Trophoblast cell (in vitro differentiated cells and primary cell): ENCODE measurements around the gene DESI2.

Experiments
- DNase-seq, 2 donors: peaks; one replicate each; pipeline ENCODE4 v3.0.0-alpha.2; 2016
- H2AFZ ChIP-seq: 2 replicates; pipeline ENCODE4 v1.6.1; 2013; ENCODE audit warnings: low read length, moderate library complexity, mild to moderate bottlenecking; ENCODE audit not compliant: insufficient read depth, poor library complexity
- H2AK5ac ChIP-seq: 2 replicates; pipeline ENCODE4 v1.6.1; 2013; ENCODE audit warnings: mild to moderate bottlenecking, low read length
- H2BK120ac ChIP-seq: 2 replicates; pipeline ENCODE4 v1.6.1; 2013; ENCODE audit warnings: low read length, mild to moderate bottlenecking, moderate library complexity; ENCODE audit not compliant: insufficient read depth, poor library complexity
- H2BK12ac ChIP-seq: 2 replicates; pipeline ENCODE4 v1.6.1; 2013; ENCODE audit warnings: mild to moderate bottlenecking, low read length, moderate library complexity
- H2BK5ac ChIP-seq: 2 replicates; pipeline ENCODE4 v1.6.1; 2013; ENCODE audit warnings: low read length, low read depth, moderate library complexity, mild to moderate bottlenecking; ENCODE audit not compliant: poor library complexity
- H3K14ac ChIP-seq: 2 replicates; pipeline ENCODE4 v1.6.1; 2013; ENCODE audit warnings: mild to moderate bottlenecking, low read length
- H3K18ac ChIP-seq: 2 replicates; pipeline ENCODE4 v1.6.1; 2013; ENCODE audit warnings: mild to moderate bottlenecking, low read length
- H3K23ac ChIP-seq: 2 replicates; pipeline ENCODE4 v1.6.1; 2013; ENCODE audit warnings: low read length
- H3K27ac ChIP-seq: 2 replicates; pipeline ENCODE4 v1.5.1; 2013; ENCODE audit warnings: low read depth, mild to moderate bottlenecking, inconsistent platforms, low read length, moderate library complexity
- H3K27me3 ChIP-seq: 2 replicates; pipeline ENCODE4 v1.6.1; 2013; ENCODE audit warnings: inconsistent platforms, mild to moderate bottlenecking, low read length, moderate library complexity; ENCODE audit not compliant: insufficient read depth
- H3K36me3 ChIP-seq, 2 experiments: 1 replicate in 1 of 2; 2 replicates in 1 of 2; pipeline ENCODE4 v1.6.1; 2013; ENCODE audit warnings: low read length in 2 of 2, mild to moderate bottlenecking in 2 of 2, moderate library complexity in 1 of 2; ENCODE audit not compliant: insufficient read depth in 2 of 2, control insufficient read depth in 1 of 2
- H3K4ac ChIP-seq: 2 replicates; pipeline ENCODE4 v1.6.1; 2013; ENCODE audit warnings: low read depth, mild to moderate bottlenecking, low read length, moderate library complexity
- H3K4me1 ChIP-seq, 2 experiments: 1 replicate in 1 of 2; 2 replicates in 1 of 2; pipeline ENCODE4 v1.6.1; 2013; ENCODE audit warnings: low read length in 2 of 2, mild to moderate bottlenecking in 2 of 2, moderate library complexity in 1 of 2; ENCODE audit not compliant: insufficient read depth in 2 of 2, control insufficient read depth in 1 of 2
- H3K4me2 ChIP-seq: 2 replicates; pipeline ENCODE4 v1.6.1; 2013; ENCODE audit warnings: inconsistent platforms, mild to moderate bottlenecking, low read length, moderate library complexity
- H3K4me3 ChIP-seq: 2 replicates; pipeline ENCODE4 v1.5.1; 2013; ENCODE audit warnings: mild to moderate bottlenecking, low read depth, low read length, inconsistent platforms
- H3K79me1 ChIP-seq: one replicate; pipeline ENCODE4 v1.6.1; 2013; ENCODE audit warnings: low read length
- H3K79me2 ChIP-seq: 2 replicates; pipeline ENCODE4 v1.6.1; 2013; ENCODE audit warnings: low read length, mild to moderate bottlenecking; ENCODE audit not compliant: control insufficient read depth, insufficient read depth, poor library complexity
- H3K9ac ChIP-seq: 2 replicates; pipeline ENCODE4 v1.6.1; 2013; ENCODE audit warnings: mild to moderate bottlenecking, low read length
- H3K9me3 ChIP-seq: 2 replicates; pipeline ENCODE4 v1.6.1; 2013; ENCODE audit warnings: low read depth, mild to moderate bottlenecking, control low read depth, inconsistent platforms, low read length; ENCODE audit not compliant: insufficient read depth
- H4K12ac ChIP-seq: 2 replicates; pipeline ENCODE4 v1.6.1; 2013; ENCODE audit warnings: low read depth, mild to moderate bottlenecking, low read length, moderate library complexity
- H4K8ac ChIP-seq: 2 replicates; pipeline ENCODE4 v1.6.1; 2013; ENCODE audit warnings: low read depth, mild to moderate bottlenecking, low read length, moderate library complexity
- H4K91ac ChIP-seq: one replicate; pipeline ENCODE4 v1.6.1; 2013; ENCODE audit warnings: low read depth, mild to moderate bottlenecking, low read length, moderate library complexity
- WGBS: extraction: QIAGEN DNeasy Blood & Tissue Kit; methylation state at CpG from one replicate; pipeline ENCODE4 v1.1.7; 2013; ENCODE audit warnings: missing lambda C conversion rate; ENCODE audit not compliant: insufficient read length, insufficient coverage; ENCODE audit errors: extremely low coverage; 5-methylcytosine and 5-hydroxymethylcytosine counted together

The DESI2 gene

GRCh38 chr1:244645890-244646289 lies 7.0 kb upstream of the DESI2 start:
- Histone ChIP-seq H3K4me2 (no peak overlapping the region), H3K18ac (no peak overlapping the region), H4K8ac (no peak overlapping the region), H3K4me1 (no peaks in the 10 kb centered on the region), H4K91ac (no peak overlapping the region), H3K27me3 (no peaks in the 10 kb centered on the region), H2AK5ac (no peak overlapping the region), H2BK12ac (no peak overlapping the region), H2BK5ac (no peak overlapping the region), H3K4ac (no peak overlapping the region), H4K12ac (no peak overlapping the region), H3K4me3 (no peak overlapping the region), H3K36me3 (no peaks in the 10 kb centered on the region), H2AFZ (no peak overlapping the region), H3K9ac (no peak overlapping the region), H3K9me3 (no peaks in the 10 kb centered on the region), H3K27ac (no peak overlapping the region), H3K23ac (no peak overlapping the region), H2BK120ac (no peak overlapping the region), H3K79me2 (no peaks in the 10 kb centered on the region), H3K14ac (no peak overlapping the region), H3K79me1 (no peaks in the 10 kb centered on the region)
- whole genome bisulfite sequencing, result no CpG with 5 or more reads among the region's 6 CpGs
- no peak for DNase-seq

GRCh38 chr1:244647819-244648218 lies 5.1 kb upstream of the DESI2 start:
- no peak overlapping the region for H3K4me2 ChIP-seq
- H2AFZ ChIP-seq, result no peak overlapping the region
- no peak overlapping the region for H2AK5ac ChIP-seq
- whole genome bisulfite sequencing, result no CpG with 5 or more reads among the region's 6 CpGs
- no peak overlapping the region for H3K18ac ChIP-seq
- H2BK12ac ChIP-seq, result no peak overlapping the region
- H4K12ac ChIP-seq, result no peak overlapping the region
- no peaks in the 10 kb centered on the region for H3K36me3 ChIP-seq
- no peak overlapping the region for H4K91ac ChIP-seq
- no peak overlapping the region for H3K27ac ChIP-seq
- H3K4ac ChIP-seq, result no peak overlapping the region
- H3K79me2 ChIP-seq, result peaks cover 2% of the 10 kb centered on the region
- peaks cover 0 to 4% of the 10 kb centered on the region in 2 experiments for H3K4me1 ChIP-seq
- H3K14ac ChIP-seq, result no peak overlapping the region
- no peak overlapping the region for H4K8ac ChIP-seq
- H3K27me3 ChIP-seq, result no peaks in the 10 kb centered on the region
- H2BK5ac ChIP-seq, result no peak overlapping the region
- H3K23ac ChIP-seq, result no peak overlapping the region
- DNase-seq, result no peak
- no peak overlapping the region for H2BK120ac ChIP-seq
- peaks cover 3% of the 10 kb centered on the region for H3K79me1 ChIP-seq
- no peak overlapping the region for H3K4me3 ChIP-seq
- no peaks in the 10 kb centered on the region for H3K9me3 ChIP-seq
- H3K9ac ChIP-seq, result no peak overlapping the region

GRCh38 chr1:244651956-244652622 lies 837 bp upstream of the DESI2 start:
- Histone ChIP-seq H3K4me3 (peak overlapping the region; percentile 50), H3K79me1 (peaks cover 10% of the 10 kb centered on the region), H3K27me3 (no peaks in the 10 kb centered on the region), H2BK5ac (no peak overlapping the region), H4K8ac (peak overlapping the region; percentile 98), H3K9me3 (no peaks in the 10 kb centered on the region), H3K27ac (peak overlapping the region; percentile 37), H4K12ac (peak overlapping the region; percentile 94), H3K4me2 (peak overlapping the region; percentile 76), H2BK12ac (no peak overlapping the region), H3K79me2 (peaks cover 16% of the 10 kb centered on the region), H3K4ac (no peak overlapping the region), H3K9ac (peak overlapping the region; percentile 46), H2BK120ac (no peak overlapping the region), H4K91ac (peak overlapping the region; percentile 65), H2AFZ (peak overlapping the region; percentile 96), H2AK5ac (peak overlapping the region; percentile 4), H3K23ac (no peak overlapping the region), H3K36me3 (peaks cover 3 to 4% of the 10 kb centered on the region in 2 experiments), H3K4me1 (peaks cover 0 to 4% of the 10 kb centered on the region in 2 experiments), H3K18ac (peak overlapping the region; percentile 55), H3K14ac (peak overlapping the region; percentile 79)
- DNase-seq, result peak in 1 of 2 donors; percentile 50
- no CpG with 5 or more reads among the region's 15 CpGs for WGBS

- no peak overlapping the region for H2BK12ac ChIP-seq
- H2BK5ac ChIP-seq, result peak overlapping the region; percentile 94
- peak overlapping the region; percentile 87 for H4K8ac ChIP-seq
- H4K91ac ChIP-seq, result peak overlapping the region; percentile 91
- peaks cover 3 to 9% of the 10 kb centered on the region in 2 experiments for H3K36me3 ChIP-seq
- no peak overlapping the region for H3K23ac ChIP-seq
- H3K14ac ChIP-seq, result peak overlapping the region; percentile 95
- H3K79me2 ChIP-seq, result peaks cover 16% of the 10 kb centered on the region
- no peaks in the 10 kb centered on the region for H3K27me3 ChIP-seq
- H3K4me2 ChIP-seq, result peak overlapping the region; percentile 90
- peak overlapping the region; percentile 86 for H2BK120ac ChIP-seq
- H3K18ac ChIP-seq, result peak overlapping the region; percentile 96
- H3K79me1 ChIP-seq, result peaks cover 10% of the 10 kb centered on the region
- H3K4ac ChIP-seq, result peak overlapping the region; percentile 77
- peaks cover 0 to 4% of the 10 kb centered on the region in 2 experiments for H3K4me1 ChIP-seq
- H2AFZ ChIP-seq, result peak overlapping the region; percentile 98
- H2AK5ac ChIP-seq, result peak overlapping the region; percentile 68
- H3K4me3 ChIP-seq, result peak overlapping the region; percentile 83
- peak overlapping the region; percentile 80 for H3K9ac ChIP-seq
- peak; percentile 53 to 71 for DNase-seq
- peak overlapping the region; percentile 92 for H4K12ac ChIP-seq
- peak overlapping the region; percentile 95 for H3K27ac ChIP-seq
- H3K9me3 ChIP-seq, result no peaks in the 10 kb centered on the region
- no CpG with 5 or more reads among the region's 34 CpGs for WGBS
Observed at GRCh38 chr1:244653439-244654107, 647 bp downstream of the DESI2 start.
